CD14-positive monocyte (primary cell): ENCODE results near the gene SGSH. TPM values are rescaled to one million over a fixed set of nuclear protein-coding genes. Genes with fewer than 3 reads are reported as not detected.

Experiments used
- DNase-seq, 3 donors: peaks; one replicate each; pipeline ENCODE4 v3.0.0-alpha.2; 2011 to 2022
- H2AFZ ChIP-seq: 2 replicates; pipeline ENCODE4 v1.6.0; 2012; ENCODE audit warnings: mild to moderate bottlenecking, low read depth, low read length, inconsistent platforms; ENCODE audit not compliant: insufficient read depth, poor library complexity, severe bottlenecking
- H3K27ac ChIP-seq, 2 donors: 1 replicate in 1 of 2; 2 replicates in 1 of 2; pipeline ENCODE4 v1.5.1; 2012 to 2013; ENCODE audit warnings: low read length in 2 of 2, control low read depth in 1 of 2, inconsistent platforms in 1 of 2, low read depth in 1 of 2, mild to moderate bottlenecking in 1 of 2
- H3K27me3 ChIP-seq, 2 donors: one replicate each; pipeline versions ENCODE4 v1.6.0 to v1.6.1; 2011 to 2013; ENCODE audit warnings: low read length in 2 of 2; ENCODE audit not compliant: control insufficient read depth in 2 of 2, insufficient read depth in 2 of 2
- H3K36me3 ChIP-seq, 2 donors: replicated peaks in 1 of 2; 1 replicate in 1 of 2; 2 replicates in 1 of 2; pipeline versions ENCODE4 v1.5.1 to v1.6.1; 2012 to 2013; ENCODE audit warnings: low read length in 2 of 2, control low read depth in 1 of 2, inconsistent platforms in 1 of 2, mild to moderate bottlenecking in 1 of 2; ENCODE audit not compliant: insufficient read depth in 2 of 2, control insufficient read depth in 1 of 2
- H3K4me1 ChIP-seq, 2 donors: 1 replicate in 1 of 2; 2 replicates in 1 of 2; pipeline versions ENCODE4 v1.5.1 to v1.6.1; 2012 to 2013; ENCODE audit warnings: low read length in 2 of 2, control low read depth in 1 of 2, inconsistent platforms in 1 of 2, mild to moderate bottlenecking in 1 of 2, moderate library complexity in 1 of 2; ENCODE audit not compliant: insufficient read depth in 2 of 2, control insufficient read depth in 1 of 2
- H3K4me2 ChIP-seq: replicated peaks from 2 replicates; pipeline ENCODE3; 2012; ENCODE audit warnings: low read length, moderate library complexity, mild to moderate bottlenecking; ENCODE audit not compliant: poor library complexity, severe bottlenecking; ENCODE audit errors: extremely low read depth
- H3K4me3 ChIP-seq, 3 experiments: fragments of 200-600 bp in 1 of 3; sonication (generic) in 1 of 3; replicated peaks in 1 of 3; 1 replicate in 2 of 3; 2 replicates in 1 of 3; pipeline ENCODE4 v1.5.1; 2011 to 2013; ENCODE audit warnings: low read length in 3 of 3, mild to moderate bottlenecking in 3 of 3, control low read depth in 2 of 3, low read depth in 2 of 3, inconsistent platforms in 1 of 3, moderate library complexity in 1 of 3
- H3K79me2 ChIP-seq: 2 replicates; pipeline ENCODE4 v1.6.0; 2012; ENCODE audit warnings: mild to moderate bottlenecking, control low read depth, inconsistent platforms, low read length, moderate library complexity; ENCODE audit not compliant: insufficient read depth
- H3K9ac ChIP-seq: 2 replicates; pipeline ENCODE4 v1.6.0; 2017; ENCODE audit warnings: low read length, mild to moderate bottlenecking; ENCODE audit not compliant: insufficient read depth, poor library complexity, severe bottlenecking
- H3K9me3 ChIP-seq, 2 donors: replicated peaks in 1 of 2; 1 replicate in 1 of 2; 2 replicates in 1 of 2; pipeline versions ENCODE4 v1.5.1 to v1.6.1; 2012 to 2013; ENCODE audit warnings: low read length in 2 of 2, control low read depth in 1 of 2; ENCODE audit not compliant: control insufficient read depth in 1 of 2, insufficient read depth in 1 of 2
- H4K20me1 ChIP-seq: 2 replicates; pipeline ENCODE4 v1.6.0; 2012; ENCODE audit warnings: mild to moderate bottlenecking, low read length, control low read depth, moderate library complexity; ENCODE audit not compliant: insufficient read depth
- H3K27ac Mint-ChIP-seq, 7 donors: one replicate each; pipeline ENCODE4 v1.8.0; 2020; ENCODE audit warnings: mild to moderate bottlenecking in 7 of 7, mixed read lengths in 7 of 7, moderate library complexity in 6 of 7, inconsistent platforms in 2 of 7
- H3K27me3 Mint-ChIP-seq, 3 donors: one replicate each; pipeline ENCODE4 v1.8.0; 2021 to 2022; ENCODE audit warnings: low read depth in 3 of 3, mild to moderate bottlenecking in 3 of 3, mixed read lengths in 3 of 3, moderate library complexity in 3 of 3, inconsistent platforms in 1 of 3
- H3K36me3 Mint-ChIP-seq, 2 donors: one replicate each; pipeline ENCODE4 v1.8.0; 2020; ENCODE audit warnings: mixed read lengths in 2 of 2, inconsistent platforms in 1 of 2, mild to moderate bottlenecking in 1 of 2
- H3K4me1 Mint-ChIP-seq: one replicate; pipeline ENCODE4 v1.8.0; 2020; ENCODE audit warnings: mild to moderate bottlenecking, mixed read lengths
- H3K4me3 Mint-ChIP-seq, 2 donors: one replicate each; pipeline ENCODE4 v1.8.0; 2020; ENCODE audit warnings: mild to moderate bottlenecking in 2 of 2, mixed read lengths in 2 of 2, moderate library complexity in 1 of 2
- H3K9me3 Mint-ChIP-seq, 7 donors: one replicate each; pipeline ENCODE4 v1.8.0; 2020 to 2022; ENCODE audit warnings: mixed read lengths in 7 of 7, mild to moderate bottlenecking in 6 of 7, moderate library complexity in 6 of 7, inconsistent platforms in 2 of 7
- WGBS: methylation state at CpG from one replicate; pipeline ENCODE4 v1.1.5; 2013; ENCODE audit warnings: missing lambda C conversion rate; ENCODE audit not compliant: insufficient coverage; 5-methylcytosine and 5-hydroxymethylcytosine counted together
- intact Hi-C, 2 donors: fragments of 100-400 bp; cut with micrococcal nuclease; formaldehyde crosslinking; loops; one replicate each; pipeline versions ENCODE4 v1.15.0 to v1.15.1; 2023
- polyA plus RNA-seq, 3 donors: library from polyadenylated mRNA; depleted of rRNA in 1 of 3; unstranded in 2 of 3; stranded (reverse) in 1 of 3; fragments of 300-500 nt in 2 of 3; fragments of >200 nt in 1 of 3; fragmentation: Illumina TruSeq in 2 of 3; gene quantifications; 1 replicate in 2 of 3; 2 replicates in 1 of 3; pipeline ENCODE4 v1.2.3, GENCODE V29; 2012 to 2021
- TF ChIP-seq, protein P1 (sequence below): fragments of 200-600 bp; IDR thresholded peaks from one replicate; pipeline ENCODE4 v1.8.0; 2022; ENCODE audit warnings: antibody characterized with exemption, mild to moderate bottlenecking

Gene SGSH
- polyA plus RNA-seq, 3 donors, result 21.1 to 193 (median 31.3) TPM

DNA sequence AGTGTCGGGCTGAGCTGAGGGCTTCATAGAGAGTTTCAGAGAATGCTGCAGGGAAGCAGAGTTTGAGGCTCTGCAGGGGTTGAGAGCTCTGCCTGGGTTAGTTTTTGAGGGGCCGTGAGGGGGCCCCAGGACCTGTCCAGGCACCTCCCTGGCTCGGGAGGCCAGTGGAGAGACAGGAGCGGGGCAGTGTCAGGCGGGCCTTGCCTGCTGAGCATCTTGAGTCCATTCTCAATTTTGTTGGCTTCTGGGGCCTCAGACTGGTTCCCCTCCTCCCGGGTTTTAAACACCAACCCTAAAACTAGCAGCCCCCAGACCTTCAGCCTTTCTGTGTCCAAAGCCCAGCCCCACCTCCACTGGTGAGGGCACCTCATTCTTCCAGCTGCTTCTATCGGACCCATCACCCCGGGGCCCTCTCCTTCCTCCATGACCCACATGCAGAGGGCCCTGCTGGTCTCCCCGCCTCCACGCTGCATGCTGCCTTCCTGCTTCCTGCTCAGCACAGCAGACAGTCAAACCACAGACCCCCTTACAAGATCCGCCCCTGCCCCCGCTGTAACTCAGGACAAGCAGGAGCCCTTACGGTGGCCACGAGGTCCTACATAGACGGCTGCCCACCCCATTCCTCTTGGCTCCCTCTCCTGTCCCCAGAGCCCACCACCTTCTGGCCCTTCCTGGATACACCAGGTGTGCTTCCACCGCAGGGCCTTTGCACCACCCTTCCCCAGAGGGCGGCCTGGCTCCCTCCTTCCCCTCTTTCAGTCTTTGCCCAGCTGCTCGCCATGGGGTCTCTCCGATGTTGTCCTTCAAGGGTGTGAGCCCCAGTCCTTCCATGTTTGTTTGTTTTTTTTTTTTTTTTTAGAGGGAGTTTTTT lies 44.3 kb upstream of the SGSH start:
- no peaks in the 10 kb centered on the region for H3K9me3 ChIP-seq
- H3K36me3 Mint-ChIP-seq, result peaks cover 16 to 17% of the 10 kb centered on the region in 2 donors
- peaks cover 28 to 42% of the 10 kb centered on the region in 2 donors for H3K36me3 ChIP-seq
- TF ChIP-seq, protein P1, sequence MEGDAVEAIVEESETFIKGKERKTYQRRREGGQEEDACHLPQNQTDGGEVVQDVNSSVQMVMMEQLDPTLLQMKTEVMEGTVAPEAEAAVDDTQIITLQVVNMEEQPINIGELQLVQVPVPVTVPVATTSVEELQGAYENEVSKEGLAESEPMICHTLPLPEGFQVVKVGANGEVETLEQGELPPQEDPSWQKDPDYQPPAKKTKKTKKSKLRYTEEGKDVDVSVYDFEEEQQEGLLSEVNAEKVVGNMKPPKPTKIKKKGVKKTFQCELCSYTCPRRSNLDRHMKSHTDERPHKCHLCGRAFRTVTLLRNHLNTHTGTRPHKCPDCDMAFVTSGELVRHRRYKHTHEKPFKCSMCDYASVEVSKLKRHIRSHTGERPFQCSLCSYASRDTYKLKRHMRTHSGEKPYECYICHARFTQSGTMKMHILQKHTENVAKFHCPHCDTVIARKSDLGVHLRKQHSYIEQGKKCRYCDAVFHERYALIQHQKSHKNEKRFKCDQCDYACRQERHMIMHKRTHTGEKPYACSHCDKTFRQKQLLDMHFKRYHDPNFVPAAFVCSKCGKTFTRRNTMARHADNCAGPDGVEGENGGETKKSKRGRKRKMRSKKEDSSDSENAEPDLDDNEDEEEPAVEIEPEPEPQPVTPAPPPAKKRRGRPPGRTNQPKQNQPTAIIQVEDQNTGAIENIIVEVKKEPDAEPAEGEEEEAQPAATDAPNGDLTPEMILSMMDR, result no peak
- H3K9me3 Mint-ChIP-seq, result peaks cover 0 to 2% (median 0%) of the 10 kb centered on the region in 7 donors
- no peaks in the 10 kb centered on the region for H3K27me3 ChIP-seq
- H3K4me1 ChIP-seq, result peaks cover 39 to 57% of the 10 kb centered on the region in 2 donors
- peak overlapping the region; percentile 87 to 94 for H3K27ac ChIP-seq
- intact Hi-C loops, result loop anchor here (5.0 kb wide), 5 partner anchors 42 to 172 kb away; partner anchors contain the start of genes EIF4A3 (in 2 of the 2), SGSH (in 2 of the 2), SLC26A11 (in 2 of the 2) and GAA (in 1 of the 2)
- H3K4me3 Mint-ChIP-seq, result peak overlapping the region; percentile 88 to 99
- H3K4me3 ChIP-seq, result peak overlapping the region; percentile 68 to 99 (median 74)
- 1% methylated on average over 14 of the region's 19 CpGs for WGBS
- peaks cover 54% of the 10 kb centered on the region for H3K4me1 Mint-ChIP-seq
- H3K79me2 ChIP-seq, result peaks cover 85% of the 10 kb centered on the region
- H3K4me2 ChIP-seq, result peak overlapping the region; percentile 100
- H3K27me3 Mint-ChIP-seq, result peaks cover 4 to 7% (median 4%) of the 10 kb centered on the region in 3 donors
- peak overlapping the region; percentile 86 to 98 (median 96) for H3K27ac Mint-ChIP-seq
- H3K9ac ChIP-seq, result peak overlapping the region; percentile 75
- no peak for DNase-seq
- peak overlapping the region; percentile 36 for H2AFZ ChIP-seq
- peaks cover 71% of the 10 kb centered on the region for H4K20me1 ChIP-seq
